Duodenal mucosa (tissue), 2 donors: Measurements from ENCODE around the gene FRA10AC1.
"Not testable (repeated sequence)": the region's sequence is repeated elsewhere in the genome, so short reads cannot be mapped to it uniquely, and the experiment has no call there.

Experiments used
- H3K27ac ChIP-seq: one replicate; pipeline ENCODE4 v1.7.0; 2013; ENCODE audit warnings: low read depth, low read length
- H3K27me3 ChIP-seq, 2 donors: one replicate each; pipeline ENCODE4 v1.7.0; 2013; ENCODE audit warnings: low read length in 2 of 2, control low read depth in 1 of 2; ENCODE audit not compliant: insufficient read depth in 2 of 2, control insufficient read depth in 1 of 2
- H3K36me3 ChIP-seq, 2 donors: one replicate each; pipeline ENCODE4 v1.7.0; 2013; ENCODE audit warnings: low read length in 2 of 2, control low read depth in 1 of 2; ENCODE audit not compliant: insufficient read depth in 2 of 2, control insufficient read depth in 1 of 2
- H3K4me1 ChIP-seq, 2 donors: one replicate each; pipeline ENCODE4 v1.7.0; 2013; ENCODE audit warnings: low read length in 2 of 2, control low read depth in 1 of 2; ENCODE audit not compliant: insufficient read depth in 2 of 2, control insufficient read depth in 1 of 2
- H3K4me3 ChIP-seq, 2 donors: one replicate each; pipeline ENCODE4 v1.7.0; 2013; ENCODE audit warnings: low read length in 2 of 2, low read depth in 1 of 2
- H3K9ac ChIP-seq, 2 donors: one replicate each; pipeline ENCODE4 v1.7.0; 2013; ENCODE audit warnings: low read length in 2 of 2, low read depth in 1 of 2
- H3K9me3 ChIP-seq, 2 donors: one replicate each; pipeline ENCODE4 v1.7.0; 2013; ENCODE audit warnings: low read length in 2 of 2, control low read depth in 1 of 2; ENCODE audit not compliant: control insufficient read depth in 1 of 2

The FRA10AC1 gene

DNA sequence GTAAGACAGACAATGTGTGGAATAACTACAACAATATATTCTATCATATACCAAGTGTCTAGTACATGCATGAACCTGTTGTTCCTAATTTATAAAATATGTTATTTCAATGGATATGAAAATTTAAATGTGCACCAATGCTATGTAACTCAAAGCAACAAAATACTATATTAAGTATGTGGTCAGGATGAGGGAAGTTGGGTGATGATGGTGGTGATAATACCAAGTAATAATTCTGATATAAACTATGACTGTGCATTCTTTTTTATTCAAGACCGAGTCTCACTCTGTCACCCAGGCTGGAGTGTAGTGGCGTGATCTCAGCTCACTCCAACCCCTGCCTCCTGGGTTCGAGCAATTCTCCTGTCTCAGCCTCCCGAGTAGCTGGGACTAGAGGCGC is 2.1 kb upstream of the FRA10AC1 start:
- Histone ChIP-seq H3K27ac (no peak overlapping the region), H3K4me1 (peaks cover 3 to 7% of the 10 kb centered on the region in 2 donors), H3K9me3 (no peaks in the 10 kb centered on the region), H3K4me3 (no peak overlapping the region), H3K27me3 (no peaks in the 10 kb centered on the region), H3K36me3 (peaks cover under 1% of the 10 kb centered on the region in 2 donors), H3K9ac (no peak overlapping the region)

DNA sequence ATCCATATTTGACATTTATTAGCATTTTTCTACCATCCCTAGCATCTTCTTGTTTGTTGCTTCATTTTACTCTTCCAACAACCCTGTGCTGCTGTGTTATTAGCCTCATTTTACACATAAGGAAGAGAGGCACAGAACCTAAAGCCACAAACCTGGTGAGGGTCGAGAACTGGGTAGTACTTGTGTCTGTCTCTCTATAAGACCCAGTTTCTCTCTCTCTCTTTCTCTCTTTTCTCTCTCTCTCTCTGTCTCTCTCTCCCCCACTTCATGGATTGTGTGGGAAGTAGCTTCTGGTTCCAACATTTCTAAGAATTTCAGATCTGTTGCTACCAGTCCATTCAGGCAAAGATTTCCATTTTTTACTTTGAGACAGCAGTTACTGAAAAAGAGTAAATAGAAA is 1.4 kb upstream of the FRA10AC1 start:
- Histone ChIP-seq H3K4me1 (peaks cover 3 to 7% of the 10 kb centered on the region in 2 donors), H3K36me3 (peaks cover 4 to 7% of the 10 kb centered on the region in 2 donors), H3K4me3 (peak overlapping the region in 1 of 2 donors; percentile 98), H3K9me3 (no peaks in the 10 kb centered on the region), H3K9ac (no peak overlapping the region), H3K27ac (no peak overlapping the region), H3K27me3 (no peaks in the 10 kb centered on the region)

DNA sequence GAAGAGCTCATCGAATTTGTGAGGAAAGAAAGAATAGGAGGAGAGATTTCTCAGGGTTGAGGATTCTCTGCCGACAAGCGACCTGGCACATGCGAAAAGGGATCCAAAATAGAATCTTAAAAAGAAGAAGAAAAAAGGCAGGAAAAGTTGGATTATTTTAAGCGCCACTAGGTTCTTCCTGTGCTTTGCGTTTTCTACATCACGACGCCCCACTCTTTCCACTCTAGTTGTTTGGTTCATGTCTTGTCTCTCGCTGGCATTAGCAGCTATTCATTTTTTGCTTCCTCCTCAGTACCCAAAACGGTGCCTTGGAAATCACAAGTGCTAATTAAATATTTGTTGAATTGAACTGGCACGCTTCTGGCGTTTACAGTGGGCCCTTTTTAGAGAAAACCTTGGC is 674 bp upstream of the FRA10AC1 start:
- Histone ChIP-seq H3K27me3 (no peaks in the 10 kb centered on the region), H3K4me1 (peaks cover 3 to 7% of the 10 kb centered on the region in 2 donors), H3K4me3 (peak overlapping the region; percentile 88 to 98), H3K36me3 (peaks cover 7 to 12% of the 10 kb centered on the region in 2 donors), H3K9ac (peak overlapping the region; percentile 85 to 87), H3K27ac (no peak overlapping the region), H3K9me3 (no peaks in the 10 kb centered on the region)

DNA sequence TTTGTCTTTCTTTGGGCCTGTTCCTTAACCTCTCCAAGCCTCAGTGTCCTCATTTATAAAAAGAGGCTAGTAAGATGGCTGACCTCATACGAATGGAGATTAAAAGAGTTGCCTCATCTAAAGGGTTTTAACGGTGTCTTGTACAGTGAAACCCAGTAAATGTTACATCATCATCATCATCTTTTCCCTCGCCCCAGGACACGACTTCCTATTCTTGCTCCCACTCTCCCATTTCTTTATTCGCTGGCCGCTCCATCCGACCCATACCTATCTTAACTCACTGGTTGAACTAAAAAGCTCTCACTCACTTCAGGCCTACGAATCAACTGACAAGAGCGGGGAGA is 554 bp downstream of the FRA10AC1 start:
- Histone ChIP-seq H3K27ac (peak overlapping the region; percentile 61), H3K4me1 (peaks cover 3 to 7% of the 10 kb centered on the region in 2 donors), H3K9ac (peak overlapping the region; percentile 81 to 83), H3K4me3 (peak overlapping the region; percentile 88 to 98), H3K9me3 (no peaks in the 10 kb centered on the region), H3K27me3 (no peaks in the 10 kb centered on the region), H3K36me3 (peaks cover 7 to 19% of the 10 kb centered on the region in 2 donors)

DNA sequence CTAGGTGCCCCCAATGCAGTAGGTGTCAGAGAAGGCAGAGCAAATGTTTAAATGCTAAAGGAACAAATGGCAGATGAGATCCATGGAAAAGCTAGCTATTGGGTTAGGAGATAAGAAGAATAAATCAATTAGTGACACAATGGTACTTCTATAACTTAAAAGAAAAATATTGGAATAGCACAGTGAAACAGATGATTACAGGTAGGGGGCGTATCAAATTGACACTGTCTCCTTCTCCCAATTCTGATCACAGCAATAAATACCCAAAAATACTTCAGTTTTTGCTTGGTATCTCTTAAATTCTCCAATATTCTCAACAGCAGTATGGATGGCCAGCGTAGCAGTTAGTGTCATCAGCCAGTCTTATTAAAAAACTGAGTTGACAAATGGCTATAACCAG is 5.2 kb downstream of the FRA10AC1 start:
- H3K4me1 ChIP-seq, result peaks cover 3 to 7% of the 10 kb centered on the region in 2 donors
- H3K27me3 ChIP-seq, result no peaks in the 10 kb centered on the region
- no peaks in the 10 kb centered on the region for H3K9me3 ChIP-seq
- no peak overlapping the region for H3K9ac ChIP-seq
- no peak overlapping the region for H3K27ac ChIP-seq
- peaks cover 7 to 27% of the 10 kb centered on the region in 2 donors for H3K36me3 ChIP-seq
- H3K4me3 ChIP-seq, result no peak overlapping the region

DNA sequence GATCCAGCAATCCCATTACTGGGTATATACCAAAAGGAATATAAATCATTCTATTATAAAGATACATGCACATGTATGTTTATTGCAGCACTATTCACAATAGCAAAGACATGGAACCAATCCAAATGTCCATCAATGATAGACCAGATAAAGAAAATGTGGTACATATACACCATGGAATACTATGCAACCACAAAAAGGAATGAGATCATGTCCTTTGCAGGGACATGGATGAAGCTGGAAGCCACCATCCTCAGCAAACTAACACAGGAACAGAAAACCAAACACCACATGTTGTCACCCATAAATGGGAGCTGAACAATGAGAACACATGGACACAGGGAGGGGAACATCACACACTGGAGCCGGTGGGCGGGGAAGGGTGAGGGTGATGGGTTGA is 5.8 kb downstream of the FRA10AC1 start:
- H3K9me3 ChIP-seq, H3K27me3 ChIP-seq, H3K4me1 ChIP-seq, H3K9ac ChIP-seq, H3K4me3 ChIP-seq, H3K27ac ChIP-seq: not testable (repeated sequence)
- peaks cover 7 to 32% of the 10 kb centered on the region in 2 donors for H3K36me3 ChIP-seq

DNA sequence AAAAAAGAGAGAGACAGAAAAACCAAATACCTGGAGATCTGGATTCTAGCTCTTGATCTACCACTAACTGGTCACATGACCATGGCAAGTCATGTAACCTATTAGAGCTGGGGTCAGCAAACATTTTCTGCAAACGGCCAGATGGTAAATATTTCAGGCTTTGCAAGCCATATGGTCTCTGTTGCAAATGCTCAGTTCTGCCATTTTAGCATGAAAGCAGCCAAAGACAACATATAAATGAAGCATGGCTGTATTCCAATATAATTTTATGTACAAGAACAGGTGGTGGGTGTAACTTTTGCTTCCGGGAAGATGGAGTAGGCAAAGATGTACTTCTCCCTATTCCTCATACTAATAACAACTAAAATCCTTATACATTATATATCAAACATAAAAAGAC is 6.7 kb downstream of the FRA10AC1 start:
- peaks cover 7 to 34% of the 10 kb centered on the region in 2 donors for H3K36me3 ChIP-seq
- no peaks in the 10 kb centered on the region for H3K4me1 ChIP-seq
- H3K9ac ChIP-seq, result no peak overlapping the region
- no peaks in the 10 kb centered on the region for H3K27me3 ChIP-seq
- H3K27ac ChIP-seq, result no peak overlapping the region
- no peak overlapping the region for H3K4me3 ChIP-seq
- H3K9me3 ChIP-seq, result no peaks in the 10 kb centered on the region

DNA sequence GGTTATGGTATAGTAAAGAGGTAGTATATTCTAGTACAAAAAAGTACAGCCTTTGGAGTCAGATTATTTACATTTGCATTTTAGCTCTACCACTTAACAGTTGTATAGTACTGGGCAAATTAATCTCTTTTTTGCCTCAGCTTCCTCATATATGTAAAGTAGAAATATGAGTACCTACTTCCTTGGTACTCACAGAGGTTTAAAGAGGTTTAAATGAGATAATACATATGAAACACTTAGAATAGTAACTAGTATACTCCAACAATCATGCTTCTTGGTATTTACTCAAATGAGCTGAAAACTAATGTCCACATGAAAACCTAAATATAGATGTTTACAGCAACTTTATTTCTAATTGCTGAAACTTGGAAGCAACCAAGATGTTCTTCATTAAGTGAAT is 14.7 kb downstream of the FRA10AC1 start:
- Histone ChIP-seq H3K4me3 (no peak overlapping the region), H3K4me1 (no peaks in the 10 kb centered on the region), H3K9ac (no peak overlapping the region), H3K9me3 (no peaks in the 10 kb centered on the region), H3K27ac (no peak overlapping the region), H3K27me3 (no peaks in the 10 kb centered on the region), H3K36me3 (peaks cover 0 to 10% of the 10 kb centered on the region in 2 donors)

DNA sequence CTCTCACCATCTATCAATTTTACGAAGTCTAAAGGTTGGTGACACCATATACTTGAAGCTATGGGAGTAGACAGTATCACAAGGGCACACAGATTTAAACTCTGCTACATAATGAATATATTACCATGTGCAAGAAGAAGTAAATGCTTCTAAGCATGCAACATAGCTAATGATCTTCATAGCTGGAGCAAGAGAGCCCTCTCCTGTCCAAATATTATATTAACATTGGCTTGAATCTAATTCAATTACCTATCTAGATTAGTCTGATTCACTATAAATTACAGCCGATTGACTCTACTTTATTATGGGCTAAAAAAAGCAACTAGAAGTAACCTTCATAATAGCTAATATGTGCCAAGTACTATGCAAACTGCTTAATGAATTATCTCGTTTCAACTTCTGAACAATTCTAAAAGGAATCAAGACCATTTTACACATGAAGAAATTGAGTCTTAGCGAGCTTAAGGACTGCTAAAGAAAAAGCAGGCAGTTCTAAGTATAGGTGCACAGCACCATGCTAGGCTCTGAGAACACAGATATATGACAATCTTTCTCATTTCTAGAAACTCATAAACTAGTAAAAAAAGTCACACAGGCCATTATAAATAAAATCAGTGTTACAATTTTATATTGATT is 21.9 kb downstream of the FRA10AC1 start:
- Histone ChIP-seq H3K9ac (no peak overlapping the region), H3K4me1 (peaks cover 0 to 3% of the 10 kb centered on the region in 2 donors), H3K9me3 (no peaks in the 10 kb centered on the region), H3K4me3 (no peak overlapping the region), H3K27me3 (no peaks in the 10 kb centered on the region), H3K36me3 (peaks cover 0 to 27% of the 10 kb centered on the region in 2 donors), H3K27ac (no peak overlapping the region)

DNA sequence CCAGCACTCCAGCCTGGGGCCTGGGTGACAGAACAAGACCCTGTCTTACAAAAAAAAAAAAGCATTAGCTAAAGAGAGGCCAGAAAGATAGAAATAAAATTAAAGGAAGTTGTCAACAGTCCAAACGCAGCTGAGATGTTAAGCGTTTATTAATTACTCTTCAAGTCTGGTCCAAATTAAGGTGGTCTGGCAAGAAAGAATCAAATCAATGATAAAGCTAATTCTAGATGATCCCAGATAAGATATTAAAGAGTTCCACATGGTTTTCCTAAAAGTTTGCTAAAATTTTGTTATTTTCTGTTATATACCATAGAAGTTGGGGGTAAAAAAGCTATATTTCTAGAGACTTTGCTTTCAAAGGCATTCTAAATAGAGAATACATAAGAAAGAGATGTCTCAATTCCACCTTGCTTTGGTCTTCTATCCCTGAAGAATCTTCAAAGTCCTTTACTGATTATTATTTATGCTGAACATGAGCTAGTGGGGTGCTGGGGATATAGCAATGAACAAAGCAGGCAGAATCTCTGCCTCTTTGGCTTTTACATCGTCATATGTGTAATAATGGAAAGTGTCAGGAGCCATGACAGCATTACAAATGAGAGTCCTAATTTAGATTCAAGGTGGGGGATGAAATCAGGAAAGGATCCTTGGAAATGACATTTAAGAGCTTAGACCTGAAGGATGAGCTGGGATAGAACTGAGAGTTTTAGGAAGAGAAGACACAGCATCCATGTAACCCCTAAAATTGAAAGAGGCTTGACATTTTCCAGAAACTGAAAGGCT is 23.4 kb downstream of the FRA10AC1 start:
- no peaks in the 10 kb centered on the region for H3K27me3 ChIP-seq
- peaks cover 0 to 3% of the 10 kb centered on the region in 2 donors for H3K4me1 ChIP-seq
- H3K9me3 ChIP-seq, result no peaks in the 10 kb centered on the region
- peaks cover 0 to 27% of the 10 kb centered on the region in 2 donors for H3K36me3 ChIP-seq
- H3K9ac ChIP-seq, result no peak overlapping the region
- no peak overlapping the region for H3K4me3 ChIP-seq
- H3K27ac ChIP-seq, result no peak overlapping the region
